Measurements from ENCODE around the gene ADAM10.

GRCh38 chr15:58707397-58707796 lies 42.1 kb downstream of the ADAM10 start:
- no peak for TF ChIP-seq EZH2 (IDR thresholded peaks at IDR 0.05; ENCODE audit: borderline replicate concordance, low read length)
- TF ChIP-seq, protein P1, sequence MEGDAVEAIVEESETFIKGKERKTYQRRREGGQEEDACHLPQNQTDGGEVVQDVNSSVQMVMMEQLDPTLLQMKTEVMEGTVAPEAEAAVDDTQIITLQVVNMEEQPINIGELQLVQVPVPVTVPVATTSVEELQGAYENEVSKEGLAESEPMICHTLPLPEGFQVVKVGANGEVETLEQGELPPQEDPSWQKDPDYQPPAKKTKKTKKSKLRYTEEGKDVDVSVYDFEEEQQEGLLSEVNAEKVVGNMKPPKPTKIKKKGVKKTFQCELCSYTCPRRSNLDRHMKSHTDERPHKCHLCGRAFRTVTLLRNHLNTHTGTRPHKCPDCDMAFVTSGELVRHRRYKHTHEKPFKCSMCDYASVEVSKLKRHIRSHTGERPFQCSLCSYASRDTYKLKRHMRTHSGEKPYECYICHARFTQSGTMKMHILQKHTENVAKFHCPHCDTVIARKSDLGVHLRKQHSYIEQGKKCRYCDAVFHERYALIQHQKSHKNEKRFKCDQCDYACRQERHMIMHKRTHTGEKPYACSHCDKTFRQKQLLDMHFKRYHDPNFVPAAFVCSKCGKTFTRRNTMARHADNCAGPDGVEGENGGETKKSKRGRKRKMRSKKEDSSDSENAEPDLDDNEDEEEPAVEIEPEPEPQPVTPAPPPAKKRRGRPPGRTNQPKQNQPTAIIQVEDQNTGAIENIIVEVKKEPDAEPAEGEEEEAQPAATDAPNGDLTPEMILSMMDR (IDR thresholded peaks at IDR 0.05; ENCODE audit: low read length) = no peak

Measured in OCI-LY1 (cell line).